Progenitor cell of endocrine pancreas (in vitro differentiated cells): Measurements from ENCODE around the gene PYGB. TPM values are rescaled to one million over a fixed set of nuclear protein-coding genes. Genes with fewer than 3 reads are reported as not detected.

Experiments
- DNase-seq: peaks from one replicate; pipeline ENCODE4 v3.0.0; 2021; ENCODE audit warnings: low spot score; ENCODE audit not compliant: unreplicated experiment
- H3K27ac Mint-ChIP-seq: 2 replicates; pipeline ENCODE4 v1.8.0; 2021; ENCODE audit warnings: mild to moderate bottlenecking, moderate library complexity, mixed read lengths
- H3K27me3 Mint-ChIP-seq: 2 replicates; pipeline ENCODE4 v1.8.0; 2021; ENCODE audit warnings: mixed read lengths
- H3K36me3 Mint-ChIP-seq: 2 replicates; pipeline ENCODE4 v1.8.0; 2022; ENCODE audit warnings: mixed read lengths; ENCODE audit not compliant: insufficient read depth
- H3K4me1 Mint-ChIP-seq: 2 replicates; pipeline ENCODE4 v1.8.0; 2021; ENCODE audit warnings: low read depth, mixed read lengths
- H3K4me3 Mint-ChIP-seq: 2 replicates; pipeline ENCODE4 v1.8.0; 2021; ENCODE audit warnings: low read depth, mild to moderate bottlenecking, moderate library complexity, mixed read lengths
- H3K9me3 Mint-ChIP-seq: 2 replicates; pipeline ENCODE4 v1.8.0; 2021; ENCODE audit warnings: low read depth, mixed read lengths
- CTCF ChIP-seq: fragments of 200-600 bp; sonication (generic); IDR thresholded peaks from one replicate; pipeline ENCODE4 v1.5.0; 2021; ENCODE audit warnings: antibody characterized with exemption, mild to moderate bottlenecking; ENCODE audit not compliant: unreplicated experiment
- total RNA-seq: library from RNA; stranded (reverse); gene quantifications from 2 replicates; pipeline ENCODE4 v1.2.1, GENCODE V29; 2021

The PYGB gene
- total RNA-seq, 1 donor from 2014 or later, result 54.4 TPM

GRCh38 chr20:25320035-25320800, 72.3 kb downstream of the PYGB start:
- Mint-ChIP-seq H3K27ac (peak overlapping the region; percentile 15), H3K9me3 (no peaks in the 10 kb centered on the region), H3K4me3 (no peak overlapping the region), H3K36me3 (peaks cover 9% of the 10 kb centered on the region), H3K27me3 (no peaks in the 10 kb centered on the region), H3K4me1 (no peaks in the 10 kb centered on the region)
- no peak for TF ChIP-seq CTCF
- no peak for DNase-seq

- no peak for TF ChIP-seq CTCF
- H3K27ac Mint-ChIP-seq, result no peak overlapping the region
- peaks cover 4% of the 10 kb centered on the region for H3K36me3 Mint-ChIP-seq
These were observed 73.5 kb downstream of the PYGB start for GRCh38 chr20:25321262-25321831.

GRCh38 chr20:25321991-25322390, 74.1 kb downstream of the PYGB start:
- H3K4me1 Mint-ChIP-seq, result no peaks in the 10 kb centered on the region
- no peaks in the 10 kb centered on the region for H3K9me3 Mint-ChIP-seq
- no peaks in the 10 kb centered on the region for H3K27me3 Mint-ChIP-seq
- H3K36me3 Mint-ChIP-seq, result peaks cover 4% of the 10 kb centered on the region
- no peak for TF ChIP-seq CTCF
- H3K27ac Mint-ChIP-seq, result no peak overlapping the region
- H3K4me3 Mint-ChIP-seq, result no peak overlapping the region
- no peak for DNase-seq

More at GRCh38 chr20:25321262-25321831, 73.5 kb downstream of the PYGB start:
- Mint-ChIP-seq H3K27me3 (no peaks in the 10 kb centered on the region), H3K4me1 (no peaks in the 10 kb centered on the region), H3K9me3 (no peaks in the 10 kb centered on the region), H3K4me3 (no peak overlapping the region)
- DNase-seq, result no peak

- H3K4me3 Mint-ChIP-seq, result no peak overlapping the region
- H3K27ac Mint-ChIP-seq, result no peak overlapping the region
These were observed 75.8 kb downstream of the PYGB start for GRCh38 chr20:25323496-25324246.

More at GRCh38 chr20:25323496-25324246, 75.8 kb downstream of the PYGB start:
- Mint-ChIP-seq H3K4me1 (no peaks in the 10 kb centered on the region), H3K9me3 (no peaks in the 10 kb centered on the region), H3K36me3 (peaks cover 4% of the 10 kb centered on the region), H3K27me3 (no peaks in the 10 kb centered on the region)
- no peak for TF ChIP-seq CTCF
- no peak for DNase-seq
